NCI-H2196 treated with DMSO at 0.1 percent for 48 hours (cell line): Measurements from ENCODE around the gene DPP6.

Source experiments
- DNase-seq: peaks from one replicate; lab custom pipeline; 2025; ENCODE audit not compliant: unreplicated experiment; lab: John Stamatoyannopoulos, UW

DPP6 gene

DNA sequence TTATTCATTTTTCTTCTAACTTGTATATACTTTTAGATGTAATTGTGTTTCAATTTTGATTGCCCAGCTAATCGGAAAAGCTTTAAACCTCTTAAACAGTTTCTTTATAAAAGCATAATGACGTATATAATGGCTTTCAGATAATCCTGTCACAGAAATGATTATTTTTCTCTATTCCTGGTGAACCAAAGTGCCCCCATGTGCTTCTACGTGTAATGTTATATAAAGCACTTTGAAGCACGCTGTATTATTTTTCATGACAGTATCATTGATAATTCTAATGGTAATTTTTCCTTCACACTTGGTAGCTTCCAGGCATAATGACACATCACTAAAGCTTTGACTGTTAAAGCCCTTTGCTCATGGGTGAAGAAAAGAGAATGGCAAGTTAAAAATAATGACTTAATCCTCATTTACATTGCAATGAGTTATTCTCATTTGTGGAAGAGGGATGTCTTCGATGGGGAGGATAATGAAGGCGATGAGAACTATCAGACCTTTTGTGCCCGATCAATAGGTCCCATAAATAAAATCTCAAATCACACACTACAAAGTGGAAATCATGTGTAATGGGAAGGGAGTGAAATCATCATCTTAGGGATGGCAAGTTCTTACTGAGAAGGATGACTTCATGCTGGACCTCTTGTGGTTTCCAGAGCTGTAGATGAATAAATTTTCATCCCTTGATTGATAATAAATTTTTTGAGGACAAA lies 460.1 kb downstream of the DPP6 start:
- no peak for DNase-seq

DNA sequence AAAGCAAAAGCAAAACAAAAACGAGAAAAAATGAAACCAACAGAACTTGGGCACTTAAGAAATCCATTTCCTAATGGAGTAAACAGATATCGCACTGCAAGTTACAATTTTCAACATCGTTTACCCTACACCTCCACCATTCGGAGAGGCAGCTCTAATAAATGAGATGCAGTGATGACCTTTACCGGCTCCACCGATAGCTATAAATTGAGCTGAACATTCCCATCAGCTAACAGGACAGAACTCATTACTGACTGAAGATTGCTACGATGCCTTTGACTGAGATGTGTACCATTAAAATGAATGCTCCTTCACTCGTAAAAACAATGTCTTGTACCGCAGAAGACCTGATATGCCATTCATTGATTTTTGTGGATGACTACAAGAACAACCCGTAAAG lies 465.6 kb downstream of the DPP6 start:
- no peak for DNase-seq

DNA sequence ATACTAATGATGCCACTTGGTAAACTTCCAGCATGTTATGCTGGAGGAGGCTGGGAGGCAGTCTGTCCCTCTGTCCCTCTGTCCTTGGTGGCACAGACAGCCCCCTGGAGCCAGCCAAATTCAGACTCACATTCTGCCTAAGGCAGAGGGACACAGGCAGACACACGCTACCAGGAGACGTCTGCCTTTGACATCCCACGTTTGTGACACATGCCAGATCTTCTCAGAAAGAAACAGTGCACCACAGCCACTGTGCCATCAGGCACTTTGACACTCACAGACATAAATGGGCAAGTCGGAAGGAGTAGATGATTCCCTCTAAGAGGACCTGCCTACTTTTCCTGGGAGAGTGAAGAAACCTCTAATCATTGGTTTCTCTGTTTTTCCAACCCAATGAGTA lies 467.0 kb downstream of the DPP6 start:
- no peak for DNase-seq

DNA sequence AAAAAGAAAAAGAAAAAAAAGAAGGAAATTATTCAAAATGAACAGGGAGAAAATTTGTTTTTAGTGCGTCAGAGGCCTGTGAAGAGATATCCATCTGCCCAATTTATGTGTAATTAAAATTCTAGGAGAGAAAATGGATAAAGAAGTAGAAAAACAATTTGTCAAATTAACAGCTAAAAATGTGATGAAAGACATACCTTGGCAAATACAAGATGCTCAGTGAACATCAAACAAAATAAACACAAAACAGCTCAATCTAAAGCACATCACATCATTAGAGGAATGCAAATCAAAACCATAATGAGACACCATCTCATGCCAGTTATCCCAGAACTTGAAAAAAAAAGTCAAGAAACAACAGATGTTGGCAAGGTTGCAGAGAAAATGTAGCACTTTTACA lies 477.9 kb downstream of the DPP6 start:
- no peak for DNase-seq

DNA sequence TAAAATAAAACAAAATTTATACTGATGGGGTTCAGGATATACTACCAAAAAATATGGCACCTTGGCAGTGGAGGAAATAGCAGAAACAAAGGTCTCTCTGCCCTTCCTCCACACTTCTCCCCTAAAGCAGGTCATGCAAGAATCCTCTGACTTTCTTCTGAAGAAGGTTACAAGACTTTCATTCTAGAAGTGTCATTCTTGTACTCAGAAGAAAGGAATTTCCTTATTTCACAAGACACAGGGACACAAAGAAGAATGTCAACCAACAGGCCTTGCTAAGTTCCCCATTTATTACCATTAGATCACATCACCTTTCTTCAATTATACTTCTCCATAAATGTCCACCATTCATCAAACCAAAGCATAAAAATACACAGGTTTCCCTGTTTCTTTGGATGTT lies 480.6 kb downstream of the DPP6 start:
- no peak for DNase-seq

DNA sequence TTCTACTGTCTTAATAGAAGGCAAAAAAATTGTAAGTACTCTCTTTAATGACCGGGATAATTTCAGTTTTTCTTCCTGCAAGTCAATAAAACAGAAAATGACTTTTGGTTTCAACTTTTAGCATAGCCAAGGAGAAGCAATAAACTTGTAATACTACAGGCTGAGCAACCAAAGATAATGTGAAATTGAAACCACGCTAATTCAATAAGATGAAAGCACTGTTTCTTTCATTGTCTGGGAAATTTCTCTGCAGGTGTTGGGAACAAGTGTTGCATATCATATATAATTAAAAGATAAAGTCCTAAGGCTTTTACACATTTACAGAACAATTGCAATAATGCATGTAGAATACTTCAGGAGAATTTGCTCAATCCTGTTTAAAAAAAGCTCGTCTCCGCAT lies 488.4 kb downstream of the DPP6 start:
- DNase-seq: no peak

DNA sequence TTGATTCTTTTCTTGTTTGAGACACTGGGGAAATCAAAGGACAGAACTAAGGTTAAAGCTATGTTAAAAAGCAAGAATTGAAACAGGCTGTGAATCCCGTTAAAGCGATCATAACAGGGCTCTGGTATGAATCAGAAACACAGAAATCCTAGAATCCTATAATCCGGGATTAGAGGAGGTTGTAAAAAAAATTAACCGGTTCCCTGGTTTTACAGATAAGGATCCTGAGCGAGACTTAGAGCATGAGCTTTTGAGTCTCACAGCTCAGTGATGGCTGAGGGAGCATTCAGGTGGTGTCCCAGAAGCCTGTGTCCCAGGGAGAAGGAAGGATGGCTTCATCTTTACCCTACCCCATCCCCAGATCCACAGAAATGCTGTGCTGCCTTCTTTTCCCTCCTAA lies 489.4 kb downstream of the DPP6 start:
- DNase-seq: no peak

DNA sequence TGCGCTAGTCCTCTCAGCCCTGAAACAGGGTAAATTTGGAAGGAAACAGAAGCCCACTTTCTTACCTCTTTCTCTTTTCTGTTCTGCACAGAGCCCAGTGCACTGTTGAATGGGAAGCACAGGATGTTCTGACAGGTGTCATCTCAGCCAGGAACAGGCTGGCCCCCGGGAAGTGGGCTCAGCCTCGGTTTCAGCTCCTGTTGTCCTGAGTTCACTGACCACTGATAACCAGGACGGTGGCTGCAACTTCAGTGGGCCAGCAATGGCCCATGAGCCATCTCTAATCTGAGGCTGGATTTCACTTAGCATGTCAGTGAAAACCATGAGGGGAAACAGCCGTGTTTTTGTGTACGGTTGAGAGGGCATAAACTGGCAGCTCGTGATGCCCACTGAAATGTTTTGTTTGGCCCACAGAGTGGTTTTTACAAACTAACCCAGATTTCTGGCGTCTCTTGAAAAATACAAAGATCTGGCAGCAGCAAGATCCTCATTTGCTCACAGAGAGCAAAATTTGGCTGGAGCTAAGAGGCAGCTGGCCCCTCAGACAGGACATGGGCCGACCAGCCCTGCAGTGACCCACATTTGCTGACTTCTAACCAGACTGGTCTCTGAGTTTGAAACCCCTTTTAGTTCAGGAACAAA lies 494.9 kb downstream of the DPP6 start:
- DNase-seq: no peak

DNA sequence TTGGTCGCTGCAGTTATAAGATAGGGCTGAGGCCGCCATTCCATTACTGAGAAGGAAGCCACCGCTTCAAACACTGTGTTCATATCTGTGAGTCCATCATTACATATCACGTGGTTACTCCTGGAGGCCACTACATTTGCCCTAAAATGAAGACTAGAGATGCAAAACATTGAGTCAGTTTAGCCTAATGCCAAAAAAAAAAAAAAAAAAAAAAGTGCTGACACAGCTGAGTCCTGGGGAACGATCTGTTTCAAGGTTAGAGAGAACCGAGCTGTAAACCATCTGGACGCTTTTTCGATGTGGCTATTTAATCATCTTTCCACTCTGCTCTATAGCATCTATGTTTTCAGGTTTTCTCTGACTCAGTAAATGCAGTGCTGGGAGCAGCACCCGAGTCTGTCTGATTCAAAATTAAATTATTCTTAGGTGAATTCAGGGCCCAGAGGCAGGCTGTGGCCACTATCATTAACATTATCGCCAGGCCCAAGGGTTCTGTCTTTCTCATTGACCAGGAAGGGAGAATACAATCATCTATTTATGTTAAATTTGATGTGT lies 501.6 kb downstream of the DPP6 start:
- no peak for DNase-seq

DNA sequence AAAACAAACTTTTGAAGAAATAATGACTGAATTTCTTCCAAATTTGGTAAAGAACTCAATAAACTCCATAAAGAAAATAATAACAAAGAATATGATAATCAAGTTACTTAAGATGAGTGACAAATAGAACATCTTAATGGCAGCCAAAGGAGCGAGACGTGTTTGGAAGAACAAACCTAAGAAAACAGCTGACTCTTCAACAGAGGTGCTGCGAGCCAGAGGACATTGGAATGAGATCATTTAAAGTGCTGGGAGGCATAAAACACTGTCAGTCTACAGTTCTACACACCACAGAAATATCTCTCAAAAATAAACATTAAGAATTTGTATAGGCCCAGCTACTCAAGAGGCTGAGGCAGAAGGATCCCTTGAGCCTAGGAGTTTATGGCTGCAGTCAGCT lies 507.3 kb downstream of the DPP6 start:
- DNase-seq: no peak

DNA sequence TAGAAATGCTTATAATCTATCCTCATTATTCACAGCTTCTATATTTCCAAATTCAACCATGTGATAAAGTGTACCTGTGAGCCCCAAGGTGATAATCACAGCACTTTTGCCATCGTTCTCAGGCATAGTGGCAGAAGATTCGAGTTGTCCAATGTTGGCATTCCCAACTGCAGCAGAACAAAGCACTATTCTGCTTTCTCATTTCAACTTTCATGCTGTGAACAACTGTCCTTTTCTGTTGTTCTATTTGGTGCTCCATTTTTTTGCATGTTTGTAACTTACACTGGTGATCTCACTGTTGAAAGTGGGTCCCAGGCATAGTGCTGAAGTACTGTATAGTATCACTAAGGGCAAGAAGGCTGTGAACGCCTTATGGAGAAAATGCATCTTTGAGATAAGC lies 512.5 kb downstream of the DPP6 start:
- DNase-seq: no peak

DNA sequence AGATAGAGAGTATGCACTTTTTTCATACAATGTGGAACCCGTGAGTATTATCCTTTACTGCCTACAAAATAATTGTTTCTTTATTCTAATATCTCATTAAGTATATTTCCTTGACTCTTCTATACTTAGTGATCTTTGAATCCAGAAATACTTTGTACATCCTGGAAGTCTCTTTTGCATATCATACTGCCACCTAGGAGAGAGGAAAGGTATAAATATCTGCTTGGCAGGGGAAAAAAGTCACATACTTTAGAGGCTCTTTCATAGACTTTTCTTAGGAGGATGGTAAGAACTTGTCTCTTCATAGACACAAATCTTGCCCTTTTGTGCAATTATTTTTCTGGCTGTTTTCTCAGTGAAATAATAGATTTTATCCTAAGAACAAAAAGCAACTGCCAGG lies 514.7 kb downstream of the DPP6 start:
- no peak for DNase-seq

DNA sequence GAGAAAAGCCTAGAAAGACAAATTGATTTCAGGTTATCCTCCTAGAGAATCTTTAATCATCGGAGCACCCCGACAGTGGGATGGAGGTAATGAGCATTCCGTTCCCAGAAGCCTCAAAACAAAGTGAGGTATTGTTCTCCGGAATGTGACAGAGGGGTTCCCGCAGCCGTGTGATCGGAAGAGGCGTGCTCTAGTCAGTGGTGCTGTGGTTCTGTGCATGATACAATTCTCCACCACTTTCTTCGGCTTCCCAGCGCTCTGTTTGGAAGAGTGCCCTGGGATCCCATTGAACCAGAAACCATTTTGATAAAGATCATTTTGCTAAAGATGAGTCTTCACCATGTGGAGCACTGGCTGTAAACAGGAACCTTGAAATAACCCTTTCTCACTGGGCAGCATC lies 516.1 kb downstream of the DPP6 start:
- no peak for DNase-seq

DNA sequence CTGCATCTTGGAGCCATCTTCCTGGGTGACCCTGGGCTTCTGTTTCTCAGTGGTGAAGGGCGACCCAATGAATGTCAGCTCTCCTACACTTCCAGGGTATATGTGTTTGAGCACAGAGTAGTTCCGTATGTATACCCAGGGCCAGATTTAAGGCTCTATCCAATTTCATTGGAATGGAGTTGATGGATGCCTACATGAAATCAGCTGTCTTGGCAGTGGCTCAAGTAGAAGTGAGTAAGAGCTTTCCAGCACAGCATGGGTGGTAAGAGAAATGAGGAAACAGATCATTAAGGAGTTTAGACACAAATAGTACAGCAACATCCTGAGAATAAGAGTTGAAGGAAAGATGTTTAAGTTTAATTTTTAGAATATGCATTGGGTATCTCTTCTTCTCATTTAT lies 517.7 kb downstream of the DPP6 start:
- no peak for DNase-seq

DNA sequence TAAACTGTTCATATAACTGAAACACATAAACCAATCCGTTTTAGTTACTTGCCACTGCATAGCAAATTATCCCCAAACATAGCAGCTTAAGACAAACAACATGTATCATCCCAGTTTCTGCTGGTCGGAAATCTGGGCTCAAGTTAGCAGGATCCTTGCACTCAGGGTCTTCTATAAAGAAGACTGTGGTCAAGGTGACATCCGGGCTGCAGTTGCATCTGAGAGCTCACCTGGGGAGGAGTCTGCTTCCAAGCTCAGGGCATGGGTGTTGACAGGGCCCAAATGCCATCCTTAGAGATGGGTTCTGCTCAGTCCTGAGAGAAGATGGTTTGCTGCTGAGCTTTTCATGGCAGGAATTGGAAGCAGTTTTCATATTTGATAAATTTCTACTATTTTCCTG lies 519.6 kb downstream of the DPP6 start:
- DNase-seq: no peak

DNA sequence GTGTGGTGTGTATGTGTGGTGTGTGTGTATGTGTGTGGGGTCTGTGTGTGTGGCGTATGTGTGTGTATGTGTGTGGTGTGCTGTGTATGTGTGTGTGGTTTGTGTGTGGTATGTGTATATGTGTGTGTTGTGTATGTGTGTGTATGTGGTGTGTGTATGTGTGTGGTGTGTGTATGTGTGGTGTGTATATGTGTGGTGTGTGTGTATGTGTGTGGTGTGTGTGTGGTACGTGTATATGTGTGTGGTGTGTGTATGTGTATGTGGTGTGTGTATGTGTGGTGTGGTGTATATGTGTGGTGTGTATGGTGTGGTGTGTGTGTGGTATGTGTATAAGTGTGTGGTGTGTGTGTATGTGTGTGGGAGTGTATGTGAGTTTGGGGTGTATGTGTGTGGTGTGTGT lies 522.0 kb downstream of the DPP6 start:
- no peak for DNase-seq

DNA sequence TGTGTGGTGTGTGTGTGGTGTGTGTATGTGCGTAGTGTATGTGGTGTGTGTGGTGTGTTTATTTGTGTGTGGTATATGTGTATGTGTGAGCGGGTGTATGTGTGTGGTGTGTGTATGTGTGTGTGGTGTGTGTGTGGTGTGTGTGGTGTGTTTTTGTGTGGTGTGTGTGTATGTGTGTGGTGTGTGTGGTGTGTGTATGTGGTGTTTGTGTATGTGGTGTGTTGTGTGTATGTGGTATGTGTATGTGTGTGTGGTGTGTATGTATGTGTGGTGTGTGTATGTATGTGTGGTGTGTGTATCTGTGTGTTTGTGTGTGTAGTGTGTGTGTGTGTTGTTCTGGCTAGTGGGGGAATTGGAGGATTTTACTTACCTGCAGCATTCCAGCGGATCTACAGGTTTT lies 523.3 kb downstream of the DPP6 start:
- DNase-seq: no peak

DNA sequence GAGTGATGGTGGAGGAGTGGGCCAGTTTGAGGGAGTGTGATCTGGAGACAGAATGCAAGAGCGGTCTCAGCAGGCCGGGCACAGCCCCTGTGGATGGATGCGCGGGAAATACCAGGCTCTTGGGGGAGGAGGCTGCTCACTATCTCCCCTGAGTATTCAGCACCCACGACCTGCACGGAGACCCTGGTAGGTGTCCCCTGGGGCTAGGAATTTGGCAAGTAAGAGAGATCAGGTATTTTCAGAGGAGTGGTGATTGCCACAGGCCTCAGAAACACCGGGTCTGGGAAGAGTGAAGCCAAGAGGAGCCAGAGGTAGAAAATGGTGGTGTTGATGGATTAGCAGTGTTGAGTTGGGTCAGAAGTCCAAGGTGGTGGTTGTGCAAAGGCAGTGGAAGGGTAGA lies 524.4 kb downstream of the DPP6 start:
- DNase-seq: no peak

DNA sequence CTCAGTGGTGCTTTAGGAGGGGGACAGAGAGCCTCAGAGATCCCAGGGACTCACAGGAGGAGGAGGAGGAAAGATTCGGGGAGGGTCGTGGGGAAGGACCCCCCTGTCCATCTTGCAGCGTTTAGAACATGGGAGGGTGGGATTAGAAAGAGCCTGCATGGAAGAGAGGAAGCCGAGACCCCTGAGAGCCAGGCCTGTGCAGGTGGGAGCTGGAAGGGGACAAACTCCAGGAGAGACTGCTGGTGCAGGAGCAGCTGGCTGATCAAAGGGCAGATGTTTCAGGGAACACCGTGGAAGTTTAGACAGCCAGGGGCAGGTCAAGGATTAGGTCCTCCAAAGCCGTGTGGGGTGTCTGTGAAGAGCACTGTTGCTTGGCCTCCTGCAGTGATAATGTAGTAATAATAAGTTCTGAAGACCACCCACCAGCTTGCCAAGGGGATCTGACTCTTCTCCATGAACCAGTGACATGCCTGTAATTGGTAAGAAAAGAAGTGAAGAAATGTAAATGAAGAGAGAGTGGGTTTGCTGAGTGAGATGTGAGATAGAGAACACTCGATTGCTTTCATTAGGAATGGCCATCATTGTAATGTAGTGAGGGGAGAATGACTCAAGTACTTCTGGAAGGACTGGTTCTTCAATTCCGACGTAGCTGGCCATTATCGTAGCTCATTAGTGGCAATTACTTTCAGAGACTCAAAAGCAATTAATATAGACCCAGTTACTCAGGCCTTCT lies 525.1 kb downstream of the DPP6 start:
- no peak for DNase-seq

DNA sequence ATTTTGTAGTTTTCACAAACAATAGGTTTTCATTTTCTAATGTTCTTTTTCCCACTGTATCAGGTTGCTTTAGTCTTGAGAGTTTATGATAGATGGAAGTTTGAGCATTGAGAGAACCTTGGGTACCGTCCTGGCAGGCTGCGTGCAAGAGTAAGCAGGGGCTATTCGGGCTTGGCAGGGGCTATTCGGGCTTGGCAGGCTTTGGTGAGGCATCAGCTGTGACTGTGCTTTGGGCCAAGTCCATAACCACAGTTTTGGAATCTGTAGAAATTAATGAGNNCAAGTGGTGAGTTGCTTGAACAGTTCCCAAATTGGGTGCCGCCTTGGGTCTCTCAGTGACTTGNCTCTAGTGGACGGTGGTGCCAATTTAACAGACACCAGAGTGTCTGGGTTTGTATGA lies 526.1 kb downstream of the DPP6 start:
- no peak for DNase-seq

DNA sequence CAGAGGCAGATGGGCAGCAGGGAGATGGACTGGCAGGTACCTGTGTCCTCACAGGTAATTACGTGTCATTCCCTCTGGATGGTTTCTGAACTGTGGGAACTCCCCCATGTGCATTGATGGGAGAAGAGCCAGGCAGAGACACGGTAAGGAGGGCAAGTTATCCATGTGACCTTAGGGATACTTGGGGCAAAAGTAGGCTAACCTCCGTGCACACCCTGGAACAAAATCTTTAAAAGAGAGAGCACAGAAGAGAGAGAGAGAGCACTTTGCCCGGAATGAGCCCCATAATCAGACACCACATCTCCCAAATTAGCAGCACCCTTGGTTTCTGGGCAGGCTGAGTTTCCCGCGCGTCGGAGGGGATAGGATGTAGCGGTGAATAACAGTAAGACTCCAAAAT lies 527.5 kb downstream of the DPP6 start:
- no peak for DNase-seq

DNA sequence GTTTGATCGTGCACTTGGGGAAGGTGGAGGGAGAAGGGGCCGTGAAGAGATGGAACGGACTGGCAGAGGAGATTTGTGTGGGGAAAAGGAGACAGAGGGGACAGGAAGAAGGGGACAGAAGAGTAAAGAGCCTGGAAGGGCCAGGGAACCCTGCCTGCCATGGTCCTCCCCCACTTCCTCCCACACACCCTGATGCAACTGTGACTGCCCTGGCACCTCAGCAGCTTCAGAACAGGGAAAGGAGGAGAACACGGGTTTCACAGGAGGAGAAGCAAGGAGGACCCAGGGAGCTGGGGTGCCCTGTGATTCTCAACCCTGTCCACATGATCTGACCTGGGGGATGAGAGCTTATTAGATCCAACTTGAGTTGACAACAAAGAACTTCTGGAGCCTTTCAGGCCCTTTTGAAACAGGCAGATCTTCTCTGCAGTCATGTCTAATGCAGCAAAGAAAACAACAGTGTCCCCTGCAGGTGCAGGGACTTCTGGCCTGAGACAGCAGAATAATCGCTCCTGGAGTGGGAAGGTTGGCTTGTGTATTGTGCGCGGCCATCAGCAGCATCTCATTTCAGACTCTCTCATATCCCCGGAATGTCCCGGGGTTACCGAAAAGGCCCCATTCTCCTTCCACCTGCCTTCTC lies 529.2 kb downstream of the DPP6 start:
- no peak for DNase-seq
